Peyer's patch (tissue), 4 donors: ENCODE data around the gene UBE2F. TPM values are rescaled to one million over a fixed set of nuclear protein-coding genes. Genes with fewer than 3 reads are reported as not detected.
A peak's percentile ranks its signal among the peaks of the same experiment; 100 is the strongest.

Source experiments
- DNase-seq, 3 donors: peaks; one replicate each; pipeline ENCODE4 v3.0.0-alpha.2; 2017 to 2019
- H3K27ac ChIP-seq, 4 donors: fragments of 200-600 bp; sonication (generic); one replicate each; pipeline ENCODE4 v1.5.1; 2016 to 2019
- H3K27me3 ChIP-seq, 2 donors: fragments of 200-600 bp; sonication (generic); one replicate each; pipeline ENCODE4 v1.5.1; 2019
- H3K36me3 ChIP-seq, 3 donors: fragments of 200-600 bp; sonication (generic); one replicate each; pipeline ENCODE4 v1.5.1; 2016 to 2019
- H3K4me1 ChIP-seq, 4 donors: fragments of 200-600 bp; sonication (generic); one replicate each; pipeline ENCODE4 v1.5.1; 2016 to 2019
- H3K4me3 ChIP-seq, 4 donors: fragments of 200-600 bp; sonication (generic); 1 replicate in 3 of 4; 2 replicates in 1 of 4; pipeline ENCODE4 v1.5.1; 2016 to 2019; ENCODE audit warnings: mild to moderate bottlenecking in 1 of 4
- H3K9me3 ChIP-seq, 4 donors: fragments of 200-600 bp; sonication (generic); one replicate each; pipeline ENCODE4 v1.5.1; 2016 to 2019; ENCODE audit warnings: mild to moderate bottlenecking in 1 of 4
- POLR2A ChIP-seq, 2 donors: fragments of 450-650 bp; IDR thresholded peaks; one replicate each; pipeline ENCODE4 v1.5.1; 2017; ENCODE audit warnings: antibody characterized with exemption in 2 of 2, mild to moderate bottlenecking in 2 of 2, moderate library complexity in 2 of 2
- total RNA-seq, 4 donors: library from RNA; depleted of rRNA; stranded (reverse); fragments of >200 nt; gene quantifications; one replicate each; pipeline ENCODE4 v1.1.0, GENCODE V29; 2016
- TF ChIP-seq, protein P1 (sequence below), 6 experiments: fragments of 450-650 bp in 4 of 6; fragments of 200-600 bp in 2 of 6; sonication (generic) in 1 of 6; IDR thresholded peaks; one replicate each; pipeline ENCODE4 v1.5.1; 2017 to 2019; ENCODE audit warnings: antibody characterized with exemption in 6 of 6, mild to moderate bottlenecking in 3 of 6, moderate library complexity in 1 of 6

Gene UBE2F
- total RNA-seq, 4 donors from 2014 or later: 21.5 to 67.7 (median 50.3) TPM

DNA sequence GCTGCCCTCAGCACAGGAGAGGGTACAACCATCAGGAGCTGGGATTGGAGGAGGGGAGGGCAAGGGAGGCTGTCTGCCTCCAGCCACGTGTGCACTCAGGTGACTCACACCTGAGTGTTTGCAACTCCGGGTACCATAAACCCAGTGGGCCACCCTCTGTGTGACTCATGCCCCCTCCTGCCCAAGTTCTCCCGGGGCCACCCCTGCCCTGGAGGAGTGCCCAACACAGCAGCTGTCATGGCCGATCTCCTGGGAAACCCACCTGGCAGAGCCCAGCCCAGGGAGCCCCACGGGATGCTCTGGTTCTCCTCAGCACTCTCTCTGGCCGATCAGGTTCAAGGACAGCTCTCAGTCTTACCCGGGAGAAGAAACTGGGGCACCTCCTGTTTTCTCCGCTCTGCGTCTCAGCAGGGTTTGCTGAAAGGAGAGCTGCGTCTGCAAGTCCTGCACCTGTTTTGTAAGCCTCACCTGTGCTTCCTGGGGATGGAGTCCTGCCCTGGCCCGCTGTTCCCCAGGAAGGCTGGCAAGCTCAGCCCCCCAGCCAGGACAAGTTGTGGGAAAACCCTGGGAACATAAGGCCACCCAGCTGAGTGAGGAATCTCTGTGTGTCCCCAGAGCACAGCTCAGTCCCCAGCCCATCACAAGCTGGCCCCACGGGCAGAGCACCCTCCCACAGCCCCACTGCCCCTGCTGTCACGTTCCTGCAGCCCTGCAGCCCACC is 44.0 kb upstream of the UBE2F start:
- H3K9me3 ChIP-seq: no peaks in the 10 kb centered on the region
- peak overlapping the region; percentile 52 to 86 (median 62) for H3K27ac ChIP-seq
- H3K4me1 ChIP-seq: peaks cover 0 to 15% (median 0%) of the 10 kb centered on the region in 4 donors
- TF ChIP-seq, protein P1, sequence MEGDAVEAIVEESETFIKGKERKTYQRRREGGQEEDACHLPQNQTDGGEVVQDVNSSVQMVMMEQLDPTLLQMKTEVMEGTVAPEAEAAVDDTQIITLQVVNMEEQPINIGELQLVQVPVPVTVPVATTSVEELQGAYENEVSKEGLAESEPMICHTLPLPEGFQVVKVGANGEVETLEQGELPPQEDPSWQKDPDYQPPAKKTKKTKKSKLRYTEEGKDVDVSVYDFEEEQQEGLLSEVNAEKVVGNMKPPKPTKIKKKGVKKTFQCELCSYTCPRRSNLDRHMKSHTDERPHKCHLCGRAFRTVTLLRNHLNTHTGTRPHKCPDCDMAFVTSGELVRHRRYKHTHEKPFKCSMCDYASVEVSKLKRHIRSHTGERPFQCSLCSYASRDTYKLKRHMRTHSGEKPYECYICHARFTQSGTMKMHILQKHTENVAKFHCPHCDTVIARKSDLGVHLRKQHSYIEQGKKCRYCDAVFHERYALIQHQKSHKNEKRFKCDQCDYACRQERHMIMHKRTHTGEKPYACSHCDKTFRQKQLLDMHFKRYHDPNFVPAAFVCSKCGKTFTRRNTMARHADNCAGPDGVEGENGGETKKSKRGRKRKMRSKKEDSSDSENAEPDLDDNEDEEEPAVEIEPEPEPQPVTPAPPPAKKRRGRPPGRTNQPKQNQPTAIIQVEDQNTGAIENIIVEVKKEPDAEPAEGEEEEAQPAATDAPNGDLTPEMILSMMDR (IDR thresholded peaks at IDR 0.05): no peak
- TF ChIP-seq POLR2A (IDR thresholded peaks at IDR 0.05): no peak
- DNase-seq: peak in 2 of 3 donors; percentile 85 to 86
- H3K4me3 ChIP-seq: peak overlapping the region in 3 of 4 donors; percentile 20 to 51 (median 49)
- no peaks in the 10 kb centered on the region for H3K27me3 ChIP-seq
- H3K36me3 ChIP-seq: no peaks in the 10 kb centered on the region

DNA sequence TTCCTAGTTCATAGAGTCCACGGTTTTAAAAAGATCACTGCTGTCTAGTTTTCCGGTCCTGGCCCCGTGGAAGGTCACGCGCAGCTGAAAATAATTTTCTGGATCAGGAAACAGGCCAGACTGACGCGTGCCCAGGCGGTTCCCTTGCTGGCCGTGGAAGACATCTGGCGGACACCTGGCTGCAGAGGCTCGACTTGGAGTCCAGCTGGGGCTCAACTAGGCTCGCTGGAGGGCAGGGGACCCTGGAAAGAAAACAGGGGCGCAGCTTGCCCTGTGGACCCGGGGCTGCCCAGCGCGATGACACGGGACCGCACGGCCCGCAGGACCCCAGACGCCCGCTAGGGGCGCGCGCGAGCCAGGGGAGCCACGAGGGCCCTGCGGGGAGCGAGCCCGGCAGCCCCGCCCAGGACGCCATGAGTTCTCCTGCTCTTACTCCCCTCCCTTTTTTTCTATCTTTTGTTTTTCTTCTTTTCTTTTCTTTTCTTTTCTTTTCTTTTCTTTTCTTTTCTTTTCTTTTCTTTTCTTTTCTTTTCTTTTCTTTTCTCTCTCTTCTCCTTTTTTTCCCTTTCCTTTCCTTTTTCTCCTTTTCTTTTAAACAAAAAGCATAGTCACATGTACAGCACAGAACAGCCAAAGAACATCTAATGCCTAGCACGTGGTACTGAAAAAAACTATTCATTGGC is 43.2 kb upstream of the UBE2F start:
- Histone ChIP-seq H3K9me3 (no peaks in the 10 kb centered on the region), H3K27ac (peak overlapping the region; percentile 52 to 86 (median 62)), H3K4me3 (peak overlapping the region; percentile 20 to 51 (median 39)), H3K27me3 (no peaks in the 10 kb centered on the region), H3K36me3 (no peaks in the 10 kb centered on the region), H3K4me1 (peaks cover 0 to 15% (median 0%) of the 10 kb centered on the region in 4 donors)
- no peak for TF ChIP-seq POLR2A (IDR thresholded peaks at IDR 0.05)
- TF ChIP-seq, protein P1 (IDR thresholded peaks at IDR 0.05): peak; percentile 77 to 99 (median 94)
- DNase-seq: peak; percentile 53 to 91 (median 88)

DNA sequence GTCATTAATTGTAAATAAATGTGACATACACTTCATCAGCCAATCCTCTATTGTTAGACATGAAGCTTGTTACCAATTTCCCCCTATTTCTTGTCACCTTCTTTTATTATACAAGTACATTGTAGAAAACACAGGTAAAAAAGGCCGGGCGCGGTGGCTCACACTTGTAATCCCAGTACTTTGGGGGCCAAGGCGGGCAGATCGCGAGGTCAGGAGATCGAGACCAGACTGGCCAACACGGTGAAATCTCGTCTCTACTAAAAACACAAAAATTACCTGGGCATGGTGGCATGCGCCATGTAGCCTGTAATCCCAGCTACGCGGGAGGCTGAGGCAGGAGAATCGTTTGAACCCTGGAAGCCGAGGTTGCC is 42.7 kb upstream of the UBE2F start:
- no peaks in the 10 kb centered on the region for H3K36me3 ChIP-seq
- peak in 1 of 3 donors; percentile 40 for DNase-seq
- no peaks in the 10 kb centered on the region for H3K9me3 ChIP-seq
- no peaks in the 10 kb centered on the region for H3K27me3 ChIP-seq
- H3K4me3 ChIP-seq: no peak overlapping the region
- no peak for TF ChIP-seq POLR2A (IDR thresholded peaks at IDR 0.05)
- TF ChIP-seq, protein P1 (IDR thresholded peaks at IDR 0.05): no peak
- no peak overlapping the region for H3K27ac ChIP-seq
- H3K4me1 ChIP-seq: peaks cover 0 to 15% (median 0%) of the 10 kb centered on the region in 4 donors

DNA sequence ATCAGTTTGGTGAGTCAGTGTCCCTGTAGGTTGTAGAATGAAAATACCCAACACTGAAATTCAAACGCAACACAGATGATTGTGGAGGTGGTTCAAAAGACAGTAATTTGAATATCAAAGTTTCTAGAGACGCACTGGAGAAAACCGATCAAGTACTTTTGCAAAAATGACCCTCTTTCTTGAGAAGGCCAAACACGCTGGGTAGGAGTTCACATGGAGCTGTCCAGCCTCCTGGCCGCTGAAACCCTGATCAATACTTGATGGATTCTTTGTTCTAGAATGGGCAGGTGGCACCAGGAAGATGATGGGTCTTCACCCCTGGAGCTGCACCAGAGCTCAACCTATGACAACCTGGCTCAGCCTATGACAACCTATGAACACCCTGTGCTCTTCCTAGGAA is 39.7 kb upstream of the UBE2F start:
- Histone ChIP-seq H3K27me3 (no peaks in the 10 kb centered on the region), H3K4me3 (no peak overlapping the region), H3K36me3 (no peaks in the 10 kb centered on the region), H3K4me1 (peaks cover 0 to 24% (median 0%) of the 10 kb centered on the region in 4 donors), H3K9me3 (no peaks in the 10 kb centered on the region), H3K27ac (no peak overlapping the region)
- TF ChIP-seq POLR2A (IDR thresholded peaks at IDR 0.05): no peak
- TF ChIP-seq, protein P1 (IDR thresholded peaks at IDR 0.05): no peak
- DNase-seq: no peak

DNA sequence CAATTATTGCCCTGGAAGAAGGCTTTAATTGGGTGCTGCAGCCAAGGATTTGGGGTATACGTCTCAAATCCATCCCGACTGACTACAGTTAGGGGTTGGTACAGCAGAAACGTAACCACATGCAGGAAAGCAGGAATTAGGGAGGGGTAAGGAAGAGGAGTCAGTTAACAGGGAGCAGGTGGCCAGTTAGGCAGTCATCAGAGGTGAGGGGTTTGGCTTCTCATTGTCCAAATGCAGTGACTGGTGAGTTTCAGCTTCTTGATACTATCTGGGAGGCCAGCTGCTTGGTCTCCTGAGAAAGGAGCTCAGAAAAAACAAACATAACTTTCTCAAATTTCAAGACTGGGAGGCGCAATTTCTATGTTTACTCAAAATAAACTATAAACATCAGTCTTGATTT is 38.8 kb upstream of the UBE2F start:
- Histone ChIP-seq H3K9me3 (no peaks in the 10 kb centered on the region), H3K36me3 (no peaks in the 10 kb centered on the region), H3K27ac (no peak overlapping the region), H3K4me1 (peaks cover 0 to 17% (median 0%) of the 10 kb centered on the region in 4 donors), H3K27me3 (no peaks in the 10 kb centered on the region), H3K4me3 (no peak overlapping the region)
- no peak for DNase-seq
- TF ChIP-seq POLR2A (IDR thresholded peaks at IDR 0.05): no peak
- TF ChIP-seq, protein P1 (IDR thresholded peaks at IDR 0.05): no peak
